Upper lobe of right lung (tissue), 1 donor: ENCODE results near the gene ARNT2. TPM values are rescaled to one million over a fixed set of nuclear protein-coding genes. Genes with fewer than 3 reads are reported as not detected.

Source experiments
- ATAC-seq: fragments of 200-7000 bp; cut with Tn5 transposase; one replicate; pipeline ENCODE4 v1.9.1; 2020; ENCODE audit warnings: mild to moderate bottlenecking, moderate library complexity
- DNase-seq: peaks from one replicate; pipeline ENCODE4 v3.0.0-alpha.2; 2020
- H3K27ac ChIP-seq: fragments of 200-600 bp; one replicate; pipeline ENCODE4 v1.8.0; 2022
- H3K27me3 ChIP-seq: fragments of 200-600 bp; one replicate; pipeline ENCODE4 v1.8.0; 2022; ENCODE audit warnings: mild to moderate bottlenecking
- H3K36me3 ChIP-seq: fragments of 200-600 bp; one replicate; pipeline ENCODE4 v1.8.0; 2022
- H3K4me1 ChIP-seq: fragments of 200-600 bp; one replicate; pipeline ENCODE4 v1.8.0; 2022
- H3K4me3 ChIP-seq: fragments of 200-600 bp; one replicate; pipeline ENCODE4 v1.8.0; 2022; ENCODE audit warnings: mild to moderate bottlenecking
- H3K9me3 ChIP-seq: fragments of 200-600 bp; one replicate; pipeline ENCODE4 v1.8.0; 2022
- CTCF ChIP-seq: fragments of 200-600 bp; IDR thresholded peaks from one replicate; pipeline ENCODE4 v1.8.0; 2022; ENCODE audit warnings: antibody characterized with exemption
- intact Hi-C: fragments of 100-400 bp; cut with DNase I; formaldehyde crosslinking; loops from one replicate; pipeline ENCODE4 v1.11.0; 2022
- total RNA-seq: library from RNA; stranded (reverse); fragmentation: NEBNext Ultra II Directional; extraction: Animal tissue kit (Norgen Biotek cat#: 25700); gene quantifications from one replicate; pipeline ENCODE4 v1.2.1, GENCODE V29; 2021
- donor health status: DM: no; HTN: yes; CAD: no; lungs with severe emphysema.

ARNT2 gene
- total RNA-seq, 1 donor from 2014 or later: 12.9 TPM

- intact Hi-C loops: no loop called here
- no peaks in the 10 kb centered on the region for H3K9me3 ChIP-seq
- no peak overlapping the region for H3K4me3 ChIP-seq
- no peaks in the 10 kb centered on the region for H3K36me3 ChIP-seq
- ATAC-seq: no peak
- peaks cover 22% of the 10 kb centered on the region for H3K4me1 ChIP-seq
- no peaks in the 10 kb centered on the region for H3K27me3 ChIP-seq
- DNase-seq: no peak
- peak overlapping the region; percentile 42 for H3K27ac ChIP-seq
- no peak for TF ChIP-seq CTCF
Observed at GRCh38 chr15:80492409-80492808, 88.2 kb downstream of the ARNT2 start.

- intact Hi-C loops: no loop called here
- ATAC-seq (no peak), DNase-seq (no peak)
- no peaks in the 10 kb centered on the region for H3K27me3 ChIP-seq
- H3K9me3 ChIP-seq: no peaks in the 10 kb centered on the region
- no peaks in the 10 kb centered on the region for H3K36me3 ChIP-seq
- peaks cover 21% of the 10 kb centered on the region for H3K4me1 ChIP-seq
- TF ChIP-seq CTCF: no peak
- peak overlapping the region; percentile 56 for H3K27ac ChIP-seq
- no peak overlapping the region for H3K4me3 ChIP-seq
Observed at GRCh38 chr15:80492874-80493273, 88.7 kb downstream of the ARNT2 start.

GRCh38 chr15:80494351-80494751, 90.2 kb downstream of the ARNT2 start:
- no peak for TF ChIP-seq CTCF

GRCh38 chr15:80494756-80495155, 90.6 kb downstream of the ARNT2 start:
- no peaks in the 10 kb centered on the region for H3K36me3 ChIP-seq
- peaks cover 4% of the 10 kb centered on the region for H3K4me1 ChIP-seq
- no peaks in the 10 kb centered on the region for H3K27me3 ChIP-seq
- TF ChIP-seq CTCF: no peak
- DNase-seq (no peak), ATAC-seq (no peak)
- H3K4me3 ChIP-seq: no peak overlapping the region
- no peak overlapping the region for H3K27ac ChIP-seq
- intact Hi-C loops: no loop called here
- no peaks in the 10 kb centered on the region for H3K9me3 ChIP-seq

More at GRCh38 chr15:80494351-80494751, 90.2 kb downstream of the ARNT2 start:
- no peak for ATAC-seq
- intact Hi-C loops: no loop called here
- no peak for DNase-seq
- Histone ChIP-seq H3K27ac (peak overlapping the region; percentile 56), H3K4me3 (no peak overlapping the region), H3K36me3 (no peaks in the 10 kb centered on the region), H3K4me1 (peaks cover 6% of the 10 kb centered on the region), H3K9me3 (no peaks in the 10 kb centered on the region), H3K27me3 (no peaks in the 10 kb centered on the region)

- no peaks in the 10 kb centered on the region for H3K27me3 ChIP-seq
- no peaks in the 10 kb centered on the region for H3K36me3 ChIP-seq
- TF ChIP-seq CTCF: no peak
- intact Hi-C loops: no loop called here
- no peak overlapping the region for H3K4me3 ChIP-seq
- no peaks in the 10 kb centered on the region for H3K9me3 ChIP-seq
- ATAC-seq (no peak), DNase-seq (no peak)
- H3K4me1 ChIP-seq: peaks cover 4% of the 10 kb centered on the region
- no peak overlapping the region for H3K27ac ChIP-seq
Observed at GRCh38 chr15:80495401-80495942, 91.3 kb downstream of the ARNT2 start.

GRCh38 chr15:80496096-80496495, 91.9 kb downstream of the ARNT2 start:
- H3K27me3 ChIP-seq: no peaks in the 10 kb centered on the region
- no peak for TF ChIP-seq CTCF
- DNase-seq: no peak
- H3K4me3 ChIP-seq: no peak overlapping the region
- no peak overlapping the region for H3K27ac ChIP-seq
- no peaks in the 10 kb centered on the region for H3K9me3 ChIP-seq
- H3K4me1 ChIP-seq: peaks cover 4% of the 10 kb centered on the region
- intact Hi-C loops: no loop called here
- ATAC-seq: no peak
- H3K36me3 ChIP-seq: no peaks in the 10 kb centered on the region
